ENCODE results near the gene C17orf58. TPM values are rescaled to one million over a fixed set of nuclear protein-coding genes. Genes with fewer than 3 reads are reported as not detected.

Gene C17orf58
- total and polyA plus RNA-seq, 2 of the 8 experiments (the other 6 are each of a cell fraction or from before 2014, with no cell fraction given): 22.6 to 24.1 TPM

DNA sequence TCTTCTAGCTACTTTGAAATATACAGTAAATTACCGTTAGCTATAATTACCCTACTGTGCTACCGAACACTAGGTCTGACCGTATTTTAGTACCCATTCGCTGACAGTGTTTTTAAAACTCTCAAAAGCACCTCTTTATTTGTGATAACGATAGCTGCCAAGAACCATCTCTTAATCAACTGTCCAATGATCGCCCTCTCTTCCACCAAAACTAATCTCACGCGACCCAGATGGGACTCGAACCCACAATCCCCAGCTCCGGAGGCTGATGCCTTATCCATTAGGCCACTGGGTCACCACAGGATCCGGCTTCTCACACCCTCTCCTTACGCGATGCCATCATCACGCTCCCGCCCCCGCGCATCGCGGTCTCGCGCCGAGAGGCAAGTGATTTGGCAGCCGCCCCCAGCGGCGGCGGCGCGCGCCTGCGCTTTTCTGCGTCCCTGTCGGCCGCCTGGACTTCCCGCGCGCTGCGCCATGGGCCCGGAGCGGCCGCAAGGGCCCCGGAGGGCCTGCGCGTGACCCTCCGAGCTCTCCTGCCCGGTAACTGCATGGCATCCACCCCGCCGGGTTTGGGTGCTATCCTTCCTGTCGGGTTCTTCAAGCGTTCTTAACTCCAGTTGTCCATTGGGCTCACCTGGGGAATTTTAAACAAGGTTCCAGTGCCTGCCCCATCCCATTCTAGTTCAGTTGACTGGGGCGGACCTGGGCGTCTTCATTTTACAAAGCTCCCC is 23.6 kb upstream of the C17orf58 start (continued):
- TF ChIP-seq ZNF274 (IDR thresholded peaks at IDR 0.05; ENCODE audit: borderline replicate concordance, extremely low read depth, low read length) (no peak), MAFK (IDR thresholded peaks at IDR 0.05; ENCODE audit: low read depth, low read length) (peak; percentile 90; the same call in 1 of the 2 replicates), ASH2L (IDR thresholded peaks at IDR 0.05; ENCODE audit: low read length) (peak; percentile 93), RBBP5 (IDR thresholded peaks at IDR 0.05; ENCODE audit: borderline replicate concordance, low read depth, low read length) (peak; percentile 94), SIN3A (conservative IDR thresholded peaks at IDR 0.05 in 1 of 2, IDR thresholded peaks at IDR 0.05 in 1 of 2; ENCODE audit: low read depth in 1 of 2, low read length in 2 of 2) (0 out of 4 replicates have a peak, but pooled peaks of 1 of the 2 experiments have one; percentile 9), BACH1 (IDR thresholded peaks at IDR 0.05; ENCODE audit: low read length) (peak; percentile 44; the same call in 1 of the 2 replicates), POLR2A (IDR thresholded peaks at IDR 0.05; ENCODE audit: control extremely low read depth in 1 of 2, low read depth in 2 of 2, low read length in 2 of 2) (peak; percentile 73 to 80; a peak in 2 of 3 replicates), CBX5 (IDR thresholded peaks at IDR 0.05; ENCODE audit: low read depth, low read length) (no peak), TEAD4 (IDR thresholded peaks at IDR 0.05; ENCODE audit: low read depth, low read length) (peak; percentile 92), RXRA (IDR thresholded peaks at IDR 0.05; ENCODE audit: insufficient read depth, low read depth, low read length) (0 out of 2 replicates have a peak, but pooled peaks have one; percentile 16), GTF2F1 (IDR thresholded peaks at IDR 0.05; ENCODE audit: borderline replicate concordance, low read depth, low read length) (no peak), TAF7 (optimal IDR thresholded peaks at IDR 0.05; ENCODE audit: borderline replicate concordance, low read depth, low read length) (peak; percentile 78), CREB1 (IDR thresholded peaks at IDR 0.05) (peak; percentile 73; the same call in 1 of the 2 replicates), SIX5 (IDR thresholded peaks at IDR 0.05; ENCODE audit: low read depth, low read length) (no peak), CEBPB (IDR thresholded peaks at IDR 0.05; ENCODE audit: low read depth, low read length) (peak; percentile 64), YY1 (IDR thresholded peaks at IDR 0.05; ENCODE audit: low read depth, low read length) (peak; percentile 35; the same call in 1 of the 2 replicates), FOSL1 (IDR thresholded peaks at IDR 0.05; ENCODE audit: insufficient read depth, low read depth, low read length) (0 out of 2 replicates have a peak, but pooled peaks have one; percentile 37), POLR2AphosphoS5 (IDR thresholded peaks at IDR 0.05; ENCODE audit: low read depth, low read length) (peak; percentile 37; the same call in 1 of the 2 replicates), TAF1 (IDR thresholded peaks at IDR 0.05; ENCODE audit: low read depth, low read length) (no peak; the same call in 1 of the 2 replicates), HDAC6 (IDR thresholded peaks at IDR 0.05; ENCODE audit: low read depth, low read length) (no peak), RNF2 (IDR thresholded peaks at IDR 0.05; ENCODE audit: borderline replicate concordance, low read depth, low read length, missing control alignments, poor library complexity, severe bottlenecking) (no peak)
- TF ChIP-seq, protein P1, sequence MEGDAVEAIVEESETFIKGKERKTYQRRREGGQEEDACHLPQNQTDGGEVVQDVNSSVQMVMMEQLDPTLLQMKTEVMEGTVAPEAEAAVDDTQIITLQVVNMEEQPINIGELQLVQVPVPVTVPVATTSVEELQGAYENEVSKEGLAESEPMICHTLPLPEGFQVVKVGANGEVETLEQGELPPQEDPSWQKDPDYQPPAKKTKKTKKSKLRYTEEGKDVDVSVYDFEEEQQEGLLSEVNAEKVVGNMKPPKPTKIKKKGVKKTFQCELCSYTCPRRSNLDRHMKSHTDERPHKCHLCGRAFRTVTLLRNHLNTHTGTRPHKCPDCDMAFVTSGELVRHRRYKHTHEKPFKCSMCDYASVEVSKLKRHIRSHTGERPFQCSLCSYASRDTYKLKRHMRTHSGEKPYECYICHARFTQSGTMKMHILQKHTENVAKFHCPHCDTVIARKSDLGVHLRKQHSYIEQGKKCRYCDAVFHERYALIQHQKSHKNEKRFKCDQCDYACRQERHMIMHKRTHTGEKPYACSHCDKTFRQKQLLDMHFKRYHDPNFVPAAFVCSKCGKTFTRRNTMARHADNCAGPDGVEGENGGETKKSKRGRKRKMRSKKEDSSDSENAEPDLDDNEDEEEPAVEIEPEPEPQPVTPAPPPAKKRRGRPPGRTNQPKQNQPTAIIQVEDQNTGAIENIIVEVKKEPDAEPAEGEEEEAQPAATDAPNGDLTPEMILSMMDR (IDR thresholded peaks at IDR 0.05; ENCODE audit: control extremely low read depth in 1 of 3, insufficient read depth in 1 of 3, low read depth in 1 of 3, low read length in 3 of 3): peak; percentile 27 to 52 (median 43)

All from H1 (cell line).